NT2/D1 (cell line): ENCODE results near the gene PRELID3B.

Experiments
- SUZ12 ChIP-seq: IDR thresholded peaks from 2 replicates; pipeline ENCODE4 v1.6.1; 2011; ENCODE audit not compliant: insufficient read length, insufficient read depth; ENCODE audit errors: extremely low read depth
- YY1 ChIP-seq: IDR thresholded peaks from 2 replicates; pipeline ENCODE4 v1.6.1; 2011; ENCODE audit not compliant: insufficient read length, insufficient read depth
- ZNF274 ChIP-seq: IDR thresholded peaks from 2 replicates; pipeline ENCODE4 v1.6.1; 2011; ENCODE audit warnings: mild to moderate bottlenecking, low read depth, low read length

GRCh38 chr20:59005523-59006166 is 36.9 kb downstream of the PRELID3B start:
- TF ChIP-seq YY1: no peak
- TF ChIP-seq SUZ12: no peak
- TF ChIP-seq ZNF274: no peak
